ENCODE measurements around the gene LRRC28.

The LRRC28 gene

DNA sequence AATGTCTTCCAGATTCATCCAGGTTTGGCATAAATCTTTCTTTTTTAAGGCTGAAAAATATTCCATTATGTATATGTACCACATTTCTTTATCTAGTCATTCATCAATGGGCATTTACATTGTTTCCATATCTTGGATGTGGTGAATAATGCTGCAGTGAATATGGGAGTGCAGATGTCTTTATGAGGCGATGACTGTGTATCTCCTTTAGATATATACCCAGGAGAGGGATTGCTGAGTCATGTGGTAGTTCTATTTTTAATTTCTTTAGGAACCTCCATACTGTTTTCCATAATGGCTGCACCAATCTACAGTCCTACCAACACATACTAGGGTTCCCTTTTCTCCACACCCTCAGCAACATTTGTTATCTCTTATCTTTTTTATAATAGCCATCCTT is 96.3 kb downstream of the LRRC28 start:
- no peak overlapping the region for H3K4me2 ChIP-seq (ENCODE audit: low read length)
- no peak overlapping the region for H3K27ac ChIP-seq (ENCODE audit: low read length)
- no peak overlapping the region for H2AFZ ChIP-seq (ENCODE audit: low read depth, low read length)
- no peaks in the 10 kb centered on the region for H3K79me2 ChIP-seq (ENCODE audit: low read length)
- H3K4me3 ChIP-seq (ENCODE audit: low read length): no peak overlapping the region
- no peak overlapping the region for H3K9ac ChIP-seq (ENCODE audit: low read length)
- H3K36me3 ChIP-seq (replicated peaks; ENCODE audit: low read depth, low read length): peaks cover 8% of the 10 kb centered on the region
- H3K27me3 ChIP-seq (ENCODE audit: low read depth, low read length): no peaks in the 10 kb centered on the region
- H3K9me3 ChIP-seq (ENCODE audit: insufficient read depth, low read length): peaks cover 7% of the 10 kb centered on the region; the same call in 1 of the 2 replicates
- peaks cover 19% of the 10 kb centered on the region for H3K4me1 ChIP-seq (ENCODE audit: low read length)
- no peaks in the 10 kb centered on the region for H4K20me1 ChIP-seq (ENCODE audit: insufficient read depth, low read length)
- no peak for TF ChIP-seq EZH2phosphoT487 (IDR thresholded peaks at IDR 0.05; ENCODE audit: low read depth)

DNA sequence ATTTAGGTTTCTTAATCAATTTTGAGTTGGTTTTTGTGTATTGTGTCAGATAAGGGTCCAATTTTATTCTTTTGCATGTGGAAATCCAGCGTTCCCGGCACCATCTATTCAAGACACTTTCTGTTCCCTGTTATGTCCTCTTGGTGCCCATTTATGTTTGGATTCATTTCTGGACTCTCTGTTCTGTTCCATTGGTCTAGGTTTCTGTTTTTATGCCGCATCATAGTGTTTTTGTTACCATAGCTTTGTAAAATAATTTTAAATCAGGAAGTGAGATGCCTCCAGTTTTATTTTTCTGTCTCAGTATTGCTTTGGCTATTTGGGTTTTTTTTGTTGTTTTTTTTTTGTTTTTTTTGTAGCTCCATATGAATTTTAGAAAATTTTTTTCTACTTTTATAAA is 97.1 kb downstream of the LRRC28 start:
- Histone ChIP-seq H4K20me1 (ENCODE audit: insufficient read depth, low read length) (no peaks in the 10 kb centered on the region), H3K9me3 (ENCODE audit: insufficient read depth, low read length) (peaks cover 7% of the 10 kb centered on the region; the same call in 1 of the 2 replicates), H3K27ac (ENCODE audit: low read length) (no peak overlapping the region), H3K9ac (ENCODE audit: low read length) (no peak overlapping the region), H3K4me2 (ENCODE audit: low read length) (peak overlapping the region; percentile 6; the same call in 1 of the 2 replicates), H3K27me3 (ENCODE audit: low read depth, low read length) (no peaks in the 10 kb centered on the region), H3K36me3 (replicated peaks; ENCODE audit: low read depth, low read length) (peaks cover 8% of the 10 kb centered on the region), H2AFZ (ENCODE audit: low read depth, low read length) (no peak overlapping the region), H3K4me1 (ENCODE audit: low read length) (peaks cover 19% of the 10 kb centered on the region), H3K4me3 (ENCODE audit: low read length) (no peak overlapping the region), H3K79me2 (ENCODE audit: low read length) (no peaks in the 10 kb centered on the region)
- TF ChIP-seq EZH2phosphoT487 (IDR thresholded peaks at IDR 0.05; ENCODE audit: low read depth) (no peak), CTCF (IDR thresholded peaks at IDR 0.05; ENCODE audit: low read depth, low read length) (no peak)

- peaks cover 15% of the 10 kb centered on the region for H3K4me1 ChIP-seq (ENCODE audit: low read length)
- TF ChIP-seq CTCF (IDR thresholded peaks at IDR 0.05; ENCODE audit: low read depth, low read length): no peak
- no peak for TF ChIP-seq EZH2phosphoT487 (IDR thresholded peaks at IDR 0.05; ENCODE audit: low read depth)
- no peak overlapping the region for H2AFZ ChIP-seq (ENCODE audit: low read depth, low read length)
- H3K9me3 ChIP-seq (ENCODE audit: insufficient read depth, low read length): peaks cover 7% of the 10 kb centered on the region; the same call in 1 of the 2 replicates
- H3K27me3 ChIP-seq (ENCODE audit: low read depth, low read length): no peaks in the 10 kb centered on the region
- no peak overlapping the region for H3K9ac ChIP-seq (ENCODE audit: low read length)
- no peak overlapping the region for H3K4me2 ChIP-seq (ENCODE audit: low read length)
- no peaks in the 10 kb centered on the region for H4K20me1 ChIP-seq (ENCODE audit: insufficient read depth, low read length)
- H3K79me2 ChIP-seq (ENCODE audit: low read length): no peaks in the 10 kb centered on the region
- H3K4me3 ChIP-seq (ENCODE audit: low read length): no peak overlapping the region
- H3K36me3 ChIP-seq (replicated peaks; ENCODE audit: low read depth, low read length): peaks cover 8% of the 10 kb centered on the region
- no peak overlapping the region for H3K27ac ChIP-seq (ENCODE audit: low read length)
These were observed 99.1 kb downstream of the LRRC28 start for GRCh38 chr15:99350408-99350807.

- Histone ChIP-seq H3K4me1 (ENCODE audit: low read length) (no peaks in the 10 kb centered on the region), H3K9me3 (ENCODE audit: insufficient read depth, low read length) (no peaks in the 10 kb centered on the region), H3K4me2 (ENCODE audit: low read length) (no peak overlapping the region), H4K20me1 (ENCODE audit: insufficient read depth, low read length) (no peaks in the 10 kb centered on the region), H2AFZ (ENCODE audit: low read depth, low read length) (no peak overlapping the region), H3K27ac (ENCODE audit: low read length) (no peak overlapping the region), H3K36me3 (replicated peaks; ENCODE audit: low read depth, low read length) (no peaks in the 10 kb centered on the region), H3K79me2 (ENCODE audit: low read length) (no peaks in the 10 kb centered on the region), H3K27me3 (ENCODE audit: low read depth, low read length) (no peaks in the 10 kb centered on the region), H3K4me3 (ENCODE audit: low read length) (no peak overlapping the region), H3K9ac (ENCODE audit: low read length) (no peak overlapping the region)
- no peak for TF ChIP-seq EZH2phosphoT487 (IDR thresholded peaks at IDR 0.05; ENCODE audit: low read depth)
- TF ChIP-seq CTCF (IDR thresholded peaks at IDR 0.05; ENCODE audit: low read depth, low read length): no peak
These were observed 108.5 kb downstream of the LRRC28 start for GRCh38 chr15:99359769-99360168.

Measured in OCI-LY3 (cell line).